Activated T-helper 2 cell treated with anti-CD3 and anti-CD28 coated beads, Interferon-gamma antibody, Interleukin-2, Interleukin-4, amounts not matched to agents 10 μg/mL and 5 μg/mL and 100 μg/mL, durations not matched to agents 14 hours and 24 hours and 36 hours (primary cell): ENCODE results near the gene MTUS2. TPM values are rescaled to one million over a fixed set of nuclear protein-coding genes. Genes with fewer than 3 reads are reported as not detected.

ENCODE experiments used
- DNase-seq: peaks from one replicate; pipeline ENCODE4 v3.0.0; 2021; ENCODE audit warnings: low spot score
- H3K27ac Mint-ChIP-seq: one replicate; pipeline ENCODE4 v1.8.0; 2021; ENCODE audit warnings: mixed read lengths
- H3K27me3 Mint-ChIP-seq: one replicate; pipeline ENCODE4 v1.8.0; 2021; ENCODE audit warnings: low read depth, mixed read lengths
- H3K36me3 Mint-ChIP-seq: one replicate; pipeline ENCODE4 v1.8.0; 2021; ENCODE audit warnings: low read depth, mixed read lengths
- H3K4me1 Mint-ChIP-seq: one replicate; pipeline ENCODE4 v1.8.0; 2021; ENCODE audit warnings: low read depth, mixed read lengths
- H3K4me3 Mint-ChIP-seq: one replicate; pipeline ENCODE4 v1.8.0; 2021; ENCODE audit warnings: low read depth, mild to moderate bottlenecking, moderate library complexity, mixed read lengths
- H3K9me3 Mint-ChIP-seq: one replicate; pipeline ENCODE4 v1.8.0; 2021; ENCODE audit warnings: mixed read lengths
- intact Hi-C: fragments of 100-400 bp; cut with micrococcal nuclease; formaldehyde crosslinking; loops from one replicate; pipeline ENCODE4 v1.15.1; 2023
- total RNA-seq: library from RNA; stranded (reverse); gene quantifications from 2 replicates; pipeline ENCODE4 v1.2.3, GENCODE V29; 2022

MTUS2 gene
- total RNA-seq, 1 donor from 2014 or later, result not detected

DNA sequence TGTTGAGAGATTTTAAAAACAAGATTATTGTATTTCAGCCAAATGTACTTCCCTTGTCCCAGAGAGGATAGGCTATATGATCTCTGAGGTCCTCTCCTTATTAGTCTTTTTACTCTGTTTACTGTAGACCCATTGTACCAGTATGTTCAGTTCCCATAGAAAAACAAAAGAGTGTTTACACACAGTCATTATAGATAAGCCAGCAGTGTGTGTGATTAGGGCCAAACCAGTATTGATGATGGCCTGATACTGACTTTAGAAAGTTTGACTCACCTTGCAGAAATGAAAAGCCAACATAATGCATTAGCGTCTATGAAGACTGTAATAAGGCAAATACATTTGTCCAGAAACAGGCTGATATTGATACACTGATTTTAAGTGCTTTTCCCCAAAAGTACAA is 6.2 kb downstream of the MTUS2 start:
- no peaks in the 10 kb centered on the region for H3K36me3 Mint-ChIP-seq
- DNase-seq, result no peak
- intact Hi-C loops, result no loop called here
- no peaks in the 10 kb centered on the region for H3K4me1 Mint-ChIP-seq
- H3K27me3 Mint-ChIP-seq, result peaks cover 20% of the 10 kb centered on the region
- no peak overlapping the region for H3K27ac Mint-ChIP-seq
- H3K9me3 Mint-ChIP-seq, result peaks cover 37% of the 10 kb centered on the region
- no peak overlapping the region for H3K4me3 Mint-ChIP-seq

DNA sequence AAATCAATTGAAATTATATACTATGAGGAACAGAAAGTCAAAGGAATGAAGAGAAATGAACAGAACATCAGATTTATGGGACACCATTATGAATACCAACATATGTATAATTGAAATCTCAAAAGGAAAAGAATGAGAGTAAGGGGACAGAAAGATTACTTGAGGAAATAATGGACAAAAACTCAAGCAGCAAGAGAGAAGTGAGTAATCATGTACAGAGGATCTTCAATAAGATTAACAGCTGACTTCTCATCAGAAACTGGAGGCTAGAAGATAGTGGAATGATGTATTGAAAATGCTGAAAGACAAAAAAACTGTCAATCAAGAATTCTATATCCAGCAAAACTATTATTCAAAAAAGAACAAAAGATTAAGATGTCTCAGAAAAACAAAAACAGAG is 10.4 kb downstream of the MTUS2 start:
- no peaks in the 10 kb centered on the region for H3K4me1 Mint-ChIP-seq
- no peak for DNase-seq
- no peak overlapping the region for H3K4me3 Mint-ChIP-seq
- intact Hi-C loops, result no loop called here
- H3K27me3 Mint-ChIP-seq, result no peaks in the 10 kb centered on the region
- H3K9me3 Mint-ChIP-seq, result peaks cover 20% of the 10 kb centered on the region
- H3K27ac Mint-ChIP-seq, result no peak overlapping the region
- H3K36me3 Mint-ChIP-seq, result no peaks in the 10 kb centered on the region

DNA sequence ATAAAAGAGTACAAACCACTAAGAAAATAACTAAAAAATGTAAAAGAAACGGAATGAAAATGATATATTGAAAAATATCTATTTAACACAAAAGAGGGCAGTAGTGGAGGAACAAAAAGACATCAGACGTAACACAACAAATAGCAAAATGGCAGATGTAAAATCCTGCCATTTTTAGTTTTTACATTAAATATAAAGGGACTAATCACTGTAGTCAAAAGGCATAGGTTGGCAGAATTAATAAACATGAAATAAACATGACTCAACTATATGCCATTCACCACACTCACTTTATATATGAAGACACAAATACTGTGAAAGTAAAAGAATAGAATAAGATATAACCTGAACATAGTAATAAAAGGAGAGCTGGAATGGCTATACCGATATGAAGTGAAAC is 11.0 kb downstream of the MTUS2 start:
- Mint-ChIP-seq H3K27me3 (no peaks in the 10 kb centered on the region), H3K36me3 (no peaks in the 10 kb centered on the region), H3K4me1 (no peaks in the 10 kb centered on the region), H3K4me3 (no peak overlapping the region), H3K27ac (no peak overlapping the region), H3K9me3 (peaks cover 20% of the 10 kb centered on the region)
- intact Hi-C loops, result no loop called here
- no peak for DNase-seq

DNA sequence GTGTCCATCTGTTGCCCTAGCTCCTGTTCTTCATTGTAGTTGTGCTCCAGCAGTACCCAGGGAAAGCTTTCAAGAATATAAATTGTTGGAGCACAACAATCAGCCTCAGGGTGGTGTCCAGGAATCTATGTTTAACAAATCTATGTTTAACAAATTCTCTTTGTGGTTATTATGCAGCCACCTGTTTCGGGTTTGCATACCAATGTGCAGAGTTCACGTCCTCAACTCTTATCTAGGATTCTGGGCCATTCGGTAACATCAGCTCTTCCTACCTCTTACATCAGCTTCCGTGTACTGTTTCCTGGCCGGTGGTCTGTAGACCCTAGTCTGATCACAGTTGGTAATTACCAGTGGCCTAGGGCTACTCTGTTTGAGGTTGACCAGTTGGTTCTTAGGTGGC is 17.0 kb downstream of the MTUS2 start:
- no peak overlapping the region for H3K4me3 Mint-ChIP-seq
- intact Hi-C loops, result no loop called here

DNA sequence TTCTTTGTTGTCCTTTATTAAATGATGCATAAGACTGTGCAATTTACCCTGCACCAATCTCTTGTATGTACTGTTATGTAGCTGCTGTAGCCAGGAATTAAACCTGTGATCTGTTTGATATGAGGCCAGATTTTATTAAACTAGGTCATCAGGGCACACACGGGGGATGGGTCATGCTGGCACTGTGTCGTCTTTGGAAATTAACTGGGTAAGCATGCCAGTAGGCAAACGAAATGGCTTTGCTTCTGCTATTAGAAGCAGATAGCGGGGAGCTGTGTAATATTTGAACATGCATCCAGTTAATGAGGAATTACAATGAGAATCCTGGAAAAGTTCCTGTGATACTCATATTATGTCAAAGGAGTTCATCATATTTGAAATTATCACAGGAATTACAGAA is 23.5 kb downstream of the MTUS2 start:
- H3K36me3 Mint-ChIP-seq, result no peaks in the 10 kb centered on the region
- intact Hi-C loops, result no loop called here
- DNase-seq, result no peak
- H3K9me3 Mint-ChIP-seq, result no peaks in the 10 kb centered on the region
- H3K4me3 Mint-ChIP-seq, result no peak overlapping the region
- H3K27ac Mint-ChIP-seq, result no peak overlapping the region
- H3K4me1 Mint-ChIP-seq, result no peaks in the 10 kb centered on the region
- no peaks in the 10 kb centered on the region for H3K27me3 Mint-ChIP-seq

More for the DNA sequence above, 17.0 kb downstream of the MTUS2 start:
- Mint-ChIP-seq H3K9me3 (no peaks in the 10 kb centered on the region), H3K4me1 (no peaks in the 10 kb centered on the region), H3K27me3 (peaks cover 1% of the 10 kb centered on the region), H3K27ac (no peak overlapping the region), H3K36me3 (no peaks in the 10 kb centered on the region)
- no peak for DNase-seq

DNA sequence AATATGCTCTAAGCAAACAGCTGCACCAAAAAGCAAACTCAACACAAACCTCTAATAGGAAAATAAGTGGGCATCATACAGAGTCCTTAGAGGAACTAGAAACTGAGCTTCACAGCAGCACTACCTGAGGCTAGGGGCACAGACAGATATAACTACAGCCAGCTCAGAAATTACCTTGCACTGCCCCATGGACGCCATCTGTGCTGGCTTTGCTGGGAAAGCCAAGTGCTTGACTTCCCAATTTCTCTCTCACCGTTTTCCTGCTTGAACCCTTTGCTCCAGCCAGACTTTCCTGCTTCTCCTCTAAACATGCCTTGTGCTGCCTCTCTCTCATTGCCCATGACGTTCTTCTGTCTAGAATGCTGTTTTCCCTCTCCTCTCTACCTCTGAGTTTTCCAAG is 29.3 kb downstream of the MTUS2 start:
- H3K27me3 Mint-ChIP-seq, result no peaks in the 10 kb centered on the region
- no peaks in the 10 kb centered on the region for H3K4me1 Mint-ChIP-seq
- intact Hi-C loops, result no loop called here
- H3K36me3 Mint-ChIP-seq, result no peaks in the 10 kb centered on the region
- no peaks in the 10 kb centered on the region for H3K9me3 Mint-ChIP-seq
- H3K27ac Mint-ChIP-seq, result no peak overlapping the region
- H3K4me3 Mint-ChIP-seq, result no peak overlapping the region
- no peak for DNase-seq

DNA sequence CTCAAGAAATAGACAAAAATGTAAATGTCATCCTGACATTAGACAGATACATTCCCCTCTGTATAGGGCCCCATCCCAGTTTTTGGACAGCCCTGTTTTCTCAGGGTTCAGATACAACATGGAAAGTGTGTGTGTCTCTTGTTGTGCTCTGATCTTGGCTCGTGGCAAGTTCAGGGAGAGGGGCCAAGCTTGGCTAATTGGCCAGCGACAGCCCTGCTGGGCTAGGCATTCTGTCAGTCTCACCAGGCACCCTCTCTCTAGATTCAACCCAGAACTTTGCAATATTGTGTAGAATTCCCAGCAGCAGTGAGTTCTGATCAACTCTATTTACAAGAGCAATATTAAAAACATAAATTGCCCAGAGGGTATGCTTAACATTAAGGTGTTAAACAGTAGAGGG is 30.1 kb downstream of the MTUS2 start:
- no peaks in the 10 kb centered on the region for H3K27me3 Mint-ChIP-seq
- H3K36me3 Mint-ChIP-seq, result no peaks in the 10 kb centered on the region
- H3K9me3 Mint-ChIP-seq, result no peaks in the 10 kb centered on the region
- intact Hi-C loops, result no loop called here
- H3K27ac Mint-ChIP-seq, result no peak overlapping the region
- no peaks in the 10 kb centered on the region for H3K4me1 Mint-ChIP-seq
- DNase-seq, result no peak
- H3K4me3 Mint-ChIP-seq, result no peak overlapping the region

DNA sequence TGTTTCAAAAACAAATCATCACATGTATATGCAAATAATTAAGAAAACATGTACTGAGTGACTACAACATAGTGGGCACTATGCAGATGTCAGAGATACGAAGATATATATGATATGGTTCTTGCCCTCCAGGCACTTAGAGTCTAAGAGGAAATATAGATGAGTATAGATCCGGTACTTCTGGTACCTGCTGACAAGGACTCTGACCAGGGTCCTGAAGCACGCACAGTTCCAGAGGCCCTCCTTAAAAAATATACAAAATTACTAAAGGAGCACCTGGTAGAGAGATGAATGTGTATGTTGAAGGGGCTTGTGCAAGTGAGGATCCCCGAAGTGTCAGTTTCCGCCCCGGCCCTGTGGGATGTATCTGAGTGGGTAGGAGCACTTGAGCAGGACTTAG is 31.3 kb downstream of the MTUS2 start:
- Mint-ChIP-seq H3K4me1 (no peaks in the 10 kb centered on the region), H3K4me3 (no peak overlapping the region), H3K27me3 (no peaks in the 10 kb centered on the region), H3K27ac (no peak overlapping the region), H3K9me3 (no peaks in the 10 kb centered on the region), H3K36me3 (no peaks in the 10 kb centered on the region)
- DNase-seq, result no peak
- intact Hi-C loops, result no loop called here

DNA sequence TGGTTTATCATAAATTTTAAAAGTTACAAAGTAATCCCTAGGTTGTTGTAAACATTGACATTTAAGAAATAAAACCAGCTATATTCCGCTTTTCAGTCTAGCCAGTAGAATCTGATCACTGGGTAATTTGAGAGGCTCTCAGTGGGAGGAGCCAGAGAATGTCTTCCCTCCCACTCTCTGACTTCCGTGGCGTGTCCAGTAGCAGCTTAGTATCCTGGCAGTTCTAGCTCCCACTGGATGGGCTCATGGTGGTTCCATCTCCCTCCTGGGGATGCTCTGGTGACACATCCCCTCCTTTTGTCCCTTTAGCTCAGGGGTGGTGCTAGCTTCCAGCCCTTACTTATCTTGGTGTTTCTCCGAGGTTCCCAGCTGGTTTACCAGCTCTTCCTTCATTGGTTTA is 34.5 kb downstream of the MTUS2 start:
- H3K9me3 Mint-ChIP-seq, result no peaks in the 10 kb centered on the region
- no peak overlapping the region for H3K27ac Mint-ChIP-seq
- H3K4me1 Mint-ChIP-seq, result no peaks in the 10 kb centered on the region
- intact Hi-C loops, result no loop called here
- no peaks in the 10 kb centered on the region for H3K36me3 Mint-ChIP-seq
- H3K27me3 Mint-ChIP-seq, result no peaks in the 10 kb centered on the region
- DNase-seq, result no peak
- no peak overlapping the region for H3K4me3 Mint-ChIP-seq

DNA sequence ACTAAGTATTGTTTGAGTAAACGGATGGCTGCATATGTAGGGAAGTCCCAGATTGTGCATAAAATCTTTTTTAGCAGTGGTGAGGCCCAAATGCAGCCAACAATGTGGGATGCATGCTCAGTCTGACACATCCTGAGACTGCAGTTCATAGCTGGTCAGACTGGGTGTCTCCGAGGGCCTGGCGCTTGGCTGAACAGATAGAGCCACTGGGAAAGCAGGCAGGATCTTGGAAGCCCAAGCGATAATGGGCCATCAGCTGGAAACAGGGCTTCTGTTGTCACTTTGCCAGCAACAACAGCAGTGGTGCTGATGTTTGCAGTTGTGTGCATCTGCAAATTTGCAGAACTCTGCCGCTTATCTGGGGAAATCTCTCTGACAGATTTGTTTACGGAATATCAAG is 36.1 kb downstream of the MTUS2 start:
- no peaks in the 10 kb centered on the region for H3K4me1 Mint-ChIP-seq
- no peak overlapping the region for H3K27ac Mint-ChIP-seq
- no peaks in the 10 kb centered on the region for H3K36me3 Mint-ChIP-seq
- H3K27me3 Mint-ChIP-seq, result no peaks in the 10 kb centered on the region
- DNase-seq, result no peak
- no peaks in the 10 kb centered on the region for H3K9me3 Mint-ChIP-seq
- H3K4me3 Mint-ChIP-seq, result no peak overlapping the region
- intact Hi-C loops, result no loop called here

DNA sequence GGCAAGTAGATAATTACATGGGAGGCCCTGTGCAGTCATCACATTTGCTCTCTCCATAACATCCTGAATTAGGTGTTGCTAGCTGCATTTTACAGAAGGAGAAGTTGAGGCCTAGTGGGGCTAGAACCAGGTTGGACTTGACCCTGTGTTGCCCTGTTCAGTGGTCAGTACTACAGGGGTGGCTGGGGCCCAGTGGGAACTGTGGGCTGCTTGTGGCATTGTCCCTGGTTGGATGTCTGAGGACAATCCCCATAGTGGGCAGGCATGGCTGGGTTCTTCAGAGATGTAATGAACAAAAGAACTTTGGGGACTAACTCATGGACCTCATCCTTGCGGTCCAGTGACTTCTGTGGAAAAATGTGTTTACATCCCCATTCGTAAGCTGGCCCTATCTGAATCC is 38.9 kb downstream of the MTUS2 start:
- no peak for DNase-seq
- intact Hi-C loops, result no loop called here
- no peaks in the 10 kb centered on the region for H3K36me3 Mint-ChIP-seq
- no peaks in the 10 kb centered on the region for H3K9me3 Mint-ChIP-seq
- H3K4me1 Mint-ChIP-seq, result no peaks in the 10 kb centered on the region
- H3K27ac Mint-ChIP-seq, result no peak overlapping the region
- no peaks in the 10 kb centered on the region for H3K27me3 Mint-ChIP-seq
- H3K4me3 Mint-ChIP-seq, result no peak overlapping the region

DNA sequence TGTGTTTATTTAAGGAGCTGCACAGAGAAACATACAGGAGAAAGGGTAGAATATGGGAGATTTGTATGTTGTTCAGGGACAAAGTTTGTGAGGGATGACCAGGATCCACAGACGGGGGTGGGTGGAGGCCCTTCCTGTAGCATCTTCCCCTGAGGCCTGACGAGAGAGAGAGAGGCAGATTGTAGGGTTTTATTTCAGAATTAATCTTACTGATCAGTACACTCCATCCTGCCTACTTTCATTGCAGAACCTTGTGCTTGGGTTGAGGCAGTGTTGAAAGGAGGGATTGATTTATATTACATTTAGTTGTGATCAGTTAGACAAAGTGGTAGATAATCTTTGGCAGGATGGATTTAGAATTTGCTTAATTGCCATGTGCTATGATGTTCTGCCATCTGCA is 39.6 kb downstream of the MTUS2 start:
- Mint-ChIP-seq H3K4me3 (no peak overlapping the region), H3K36me3 (no peaks in the 10 kb centered on the region), H3K4me1 (no peaks in the 10 kb centered on the region), H3K9me3 (no peaks in the 10 kb centered on the region), H3K27me3 (no peaks in the 10 kb centered on the region), H3K27ac (no peak overlapping the region)
- intact Hi-C loops, result no loop called here
- DNase-seq, result no peak

DNA sequence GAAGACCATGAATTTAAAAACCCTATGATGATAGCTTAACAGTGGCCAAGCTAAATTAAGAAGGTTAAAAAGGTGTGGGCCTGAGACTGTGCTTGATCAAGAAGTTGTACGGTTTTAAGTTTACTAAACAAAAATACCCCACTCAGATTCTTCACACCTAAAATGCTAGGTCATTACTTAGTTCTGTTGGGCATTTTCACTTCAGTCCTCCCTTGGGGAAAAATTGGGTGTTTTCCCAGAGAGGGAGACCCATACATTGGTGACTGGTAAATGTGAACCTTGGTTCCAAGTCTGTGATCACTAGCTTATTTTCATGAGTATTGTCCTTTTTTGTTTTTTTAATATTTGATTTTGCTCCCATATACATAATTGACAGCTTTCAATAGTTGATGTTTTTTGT is 44.4 kb downstream of the MTUS2 start:
- intact Hi-C loops, result no loop called here
- no peaks in the 10 kb centered on the region for H3K9me3 Mint-ChIP-seq
- H3K27ac Mint-ChIP-seq, result no peak overlapping the region
- no peaks in the 10 kb centered on the region for H3K36me3 Mint-ChIP-seq
- no peak for DNase-seq
- H3K4me3 Mint-ChIP-seq, result no peak overlapping the region
- no peaks in the 10 kb centered on the region for H3K4me1 Mint-ChIP-seq
- H3K27me3 Mint-ChIP-seq, result no peaks in the 10 kb centered on the region

DNA sequence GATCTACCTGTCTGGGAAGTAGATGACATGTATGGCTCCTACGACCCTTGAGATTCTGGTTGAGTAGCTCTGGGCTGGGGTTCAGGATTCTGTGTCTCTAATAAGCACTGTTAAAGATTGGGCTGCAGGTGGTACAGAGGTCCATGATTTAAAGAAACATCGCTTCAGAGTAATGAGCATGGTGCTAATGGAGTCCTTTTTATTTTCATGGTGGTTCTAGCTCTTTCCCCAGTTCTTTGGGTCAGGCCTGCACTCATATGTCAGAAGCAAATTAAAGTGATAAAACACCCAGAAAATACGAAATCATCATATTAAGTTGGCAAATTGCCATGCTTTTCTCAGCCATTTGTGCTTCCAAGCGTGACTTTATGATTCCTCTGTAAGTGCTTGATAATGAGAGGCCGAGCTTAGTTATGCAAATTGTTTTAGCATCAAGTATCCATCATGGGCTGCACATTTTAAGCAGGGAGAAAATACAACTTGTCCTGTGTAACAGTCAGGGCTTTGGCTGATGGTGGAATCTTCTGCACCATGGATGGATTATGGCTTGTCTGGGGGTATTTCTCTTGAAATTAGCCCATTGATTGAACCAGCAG is 45.1 kb downstream of the MTUS2 start:
- Mint-ChIP-seq H3K9me3 (no peaks in the 10 kb centered on the region), H3K36me3 (no peaks in the 10 kb centered on the region), H3K27ac (no peak overlapping the region), H3K4me1 (no peaks in the 10 kb centered on the region), H3K27me3 (no peaks in the 10 kb centered on the region), H3K4me3 (no peak overlapping the region)
- DNase-seq, result no peak
- intact Hi-C loops, result no loop called here
